Measurements from ENCODE around the gene LAMA2.

Gene LAMA2

GRCh38 chr6:129393654-129394053 is 510.7 kb downstream of the LAMA2 start:
- no peak overlapping the region for H3K27ac ChIP-seq
- H3K4me3 ChIP-seq (ENCODE audit: low read depth in 1 of 2, low read length in 1 of 2) = no peak overlapping the region
- H3K27me3 ChIP-seq = no peaks in the 10 kb centered on the region
- no peaks in the 10 kb centered on the region for H3K36me3 ChIP-seq
- TF ChIP-seq, protein P1, sequence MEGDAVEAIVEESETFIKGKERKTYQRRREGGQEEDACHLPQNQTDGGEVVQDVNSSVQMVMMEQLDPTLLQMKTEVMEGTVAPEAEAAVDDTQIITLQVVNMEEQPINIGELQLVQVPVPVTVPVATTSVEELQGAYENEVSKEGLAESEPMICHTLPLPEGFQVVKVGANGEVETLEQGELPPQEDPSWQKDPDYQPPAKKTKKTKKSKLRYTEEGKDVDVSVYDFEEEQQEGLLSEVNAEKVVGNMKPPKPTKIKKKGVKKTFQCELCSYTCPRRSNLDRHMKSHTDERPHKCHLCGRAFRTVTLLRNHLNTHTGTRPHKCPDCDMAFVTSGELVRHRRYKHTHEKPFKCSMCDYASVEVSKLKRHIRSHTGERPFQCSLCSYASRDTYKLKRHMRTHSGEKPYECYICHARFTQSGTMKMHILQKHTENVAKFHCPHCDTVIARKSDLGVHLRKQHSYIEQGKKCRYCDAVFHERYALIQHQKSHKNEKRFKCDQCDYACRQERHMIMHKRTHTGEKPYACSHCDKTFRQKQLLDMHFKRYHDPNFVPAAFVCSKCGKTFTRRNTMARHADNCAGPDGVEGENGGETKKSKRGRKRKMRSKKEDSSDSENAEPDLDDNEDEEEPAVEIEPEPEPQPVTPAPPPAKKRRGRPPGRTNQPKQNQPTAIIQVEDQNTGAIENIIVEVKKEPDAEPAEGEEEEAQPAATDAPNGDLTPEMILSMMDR (IDR thresholded peaks at IDR 0.05) = no peak
- no peaks in the 10 kb centered on the region for H3K4me1 ChIP-seq (ENCODE audit: control insufficient read depth in 1 of 2, insufficient read depth in 1 of 2, low read depth in 1 of 2, low read length in 1 of 2)
- H3K9me3 ChIP-seq = no peaks in the 10 kb centered on the region

DNA sequence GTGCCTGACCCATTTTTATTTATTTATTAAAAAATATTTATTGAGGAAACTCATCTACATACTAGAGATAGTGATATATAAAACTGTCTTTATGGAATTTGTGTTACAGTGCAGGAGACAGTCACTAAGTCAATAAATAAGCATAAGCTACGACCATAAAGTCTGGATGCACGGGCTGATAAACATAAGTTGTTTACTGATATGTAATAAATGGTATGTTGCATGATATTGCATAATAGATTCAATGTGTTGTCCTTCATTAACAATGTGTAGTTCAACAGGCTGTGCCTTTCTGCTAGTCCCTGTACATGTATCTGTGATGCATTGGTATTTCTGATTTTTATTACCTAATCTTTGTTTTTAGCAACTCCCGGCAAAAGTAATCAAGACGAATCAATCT is 515.8 kb downstream of the LAMA2 start:
- no peaks in the 10 kb centered on the region for H3K4me1 ChIP-seq (ENCODE audit: control insufficient read depth in 1 of 2, insufficient read depth in 1 of 2, low read depth in 1 of 2, low read length in 1 of 2)
- H3K36me3 ChIP-seq = no peaks in the 10 kb centered on the region
- H3K4me3 ChIP-seq (ENCODE audit: low read depth in 1 of 2, low read length in 1 of 2) = no peak overlapping the region
- TF ChIP-seq, protein P1 (IDR thresholded peaks at IDR 0.05) = no peak
- no peaks in the 10 kb centered on the region for H3K9me3 ChIP-seq
- no peaks in the 10 kb centered on the region for H3K27me3 ChIP-seq
- no peak overlapping the region for H3K27ac ChIP-seq

- no peaks in the 10 kb centered on the region for H3K9me3 ChIP-seq
- TF ChIP-seq, protein P1 (IDR thresholded peaks at IDR 0.05) = no peak
- H3K27me3 ChIP-seq = no peaks in the 10 kb centered on the region
- H3K36me3 ChIP-seq = no peaks in the 10 kb centered on the region
- no peaks in the 10 kb centered on the region for H3K4me1 ChIP-seq (ENCODE audit: control insufficient read depth in 1 of 2, insufficient read depth in 1 of 2, low read depth in 1 of 2, low read length in 1 of 2)
- no peak overlapping the region for H3K27ac ChIP-seq
- no peak overlapping the region for H3K4me3 ChIP-seq (ENCODE audit: low read depth in 1 of 2, low read length in 1 of 2)
These were observed 519.3 kb downstream of the LAMA2 start for GRCh38 chr6:129402244-129402643.

DNA sequence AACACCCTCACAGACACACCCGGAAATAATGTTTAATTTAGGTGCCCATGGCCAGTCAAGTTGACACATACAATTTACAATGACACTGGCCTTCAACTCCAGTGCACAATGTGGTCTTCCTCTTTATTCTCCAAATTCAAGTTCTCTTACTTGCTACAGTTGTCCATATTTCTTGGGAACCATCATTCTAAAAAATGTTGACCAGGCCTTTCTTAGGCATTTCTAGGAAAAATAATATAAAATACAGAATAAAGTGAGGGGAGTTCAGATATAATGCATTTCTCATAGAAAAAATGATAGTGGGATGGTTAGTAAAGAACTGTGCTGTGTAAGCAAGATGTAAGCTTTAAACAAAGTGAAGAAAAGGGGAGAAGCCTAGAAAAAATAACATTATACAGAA is 528.2 kb downstream of the LAMA2 start:
- no peak overlapping the region for H3K4me3 ChIP-seq (ENCODE audit: low read depth in 1 of 2, low read length in 1 of 2)
- H3K27ac ChIP-seq = no peak overlapping the region
- no peaks in the 10 kb centered on the region for H3K27me3 ChIP-seq
- no peaks in the 10 kb centered on the region for H3K4me1 ChIP-seq (ENCODE audit: control insufficient read depth in 1 of 2, insufficient read depth in 1 of 2, low read depth in 1 of 2, low read length in 1 of 2)
- H3K9me3 ChIP-seq = no peaks in the 10 kb centered on the region
- TF ChIP-seq, protein P1 (IDR thresholded peaks at IDR 0.05) = no peak
- no peaks in the 10 kb centered on the region for H3K36me3 ChIP-seq

DNA sequence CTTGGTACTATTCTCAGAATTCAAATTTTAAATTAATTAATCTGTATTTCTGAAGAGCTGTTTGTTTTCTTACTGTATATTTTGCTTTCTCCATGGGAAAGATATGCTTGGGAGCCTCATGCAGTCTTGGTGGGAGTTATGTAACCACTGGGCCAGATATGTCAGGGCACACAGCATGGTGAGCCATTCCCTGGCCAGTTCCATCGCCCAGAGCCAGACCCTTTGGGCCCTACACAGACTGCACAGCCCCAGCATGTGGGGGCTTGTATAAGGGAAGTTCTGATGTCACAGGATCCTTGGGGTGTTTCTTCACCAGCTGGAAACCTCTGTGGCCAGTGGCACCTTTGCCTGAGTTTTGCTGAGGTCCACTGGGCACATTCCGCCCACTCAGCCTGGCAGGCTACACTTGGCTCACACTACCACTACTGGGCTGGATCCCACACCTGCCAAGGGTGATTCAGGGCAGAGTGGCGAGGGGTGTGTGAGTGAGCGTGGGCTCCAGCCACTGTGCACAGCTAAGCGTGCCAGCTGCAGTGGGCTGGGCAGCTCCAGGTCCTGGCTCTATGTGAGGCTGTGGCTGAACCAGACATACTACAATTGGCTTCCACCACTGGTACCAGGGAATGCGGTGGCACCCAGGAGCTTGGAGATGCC is 533.5 kb downstream of the LAMA2 start:
- TF ChIP-seq, protein P1 (IDR thresholded peaks at IDR 0.05) = no peak

More for the DNA sequence above, 533.5 kb downstream of the LAMA2 start:
- H3K36me3 ChIP-seq = no peaks in the 10 kb centered on the region
- H3K27ac ChIP-seq = no peak overlapping the region
- H3K27me3 ChIP-seq = no peaks in the 10 kb centered on the region
- no peak overlapping the region for H3K4me3 ChIP-seq (ENCODE audit: low read depth in 1 of 2, low read length in 1 of 2)
- H3K9me3 ChIP-seq = no peaks in the 10 kb centered on the region
- H3K4me1 ChIP-seq (ENCODE audit: control insufficient read depth in 1 of 2, insufficient read depth in 1 of 2, low read depth in 1 of 2, low read length in 1 of 2) = no peaks in the 10 kb centered on the region

Data from neutrophil (primary cell).